Head of caudate nucleus (tissue), 42 donors: Measurements from ENCODE around the gene DMRT1.
"Not testable (repeated sequence)": the region's sequence is repeated elsewhere in the genome, so short reads cannot be mapped to it uniquely, and the experiment has no call there.

ENCODE experiments used
- DNase-seq, 42 donors: peaks; one replicate each; pipeline versions ENCODE4 v3.0.0 to v3.0.0-alpha.2; 2020 to 2021; ENCODE audit warnings: mixed read lengths in 7 of 42
- intact Hi-C: fragments of 100-400 bp; cut with DNase I; formaldehyde crosslinking; loops from one replicate; pipeline ENCODE4 v1.15.0; 2022

The DMRT1 gene

GRCh38 chr9:908536-909205, 67.2 kb downstream of the DMRT1 start:
- intact Hi-C loops, result no loop called here
- DNase-seq, result no peak

DNA sequence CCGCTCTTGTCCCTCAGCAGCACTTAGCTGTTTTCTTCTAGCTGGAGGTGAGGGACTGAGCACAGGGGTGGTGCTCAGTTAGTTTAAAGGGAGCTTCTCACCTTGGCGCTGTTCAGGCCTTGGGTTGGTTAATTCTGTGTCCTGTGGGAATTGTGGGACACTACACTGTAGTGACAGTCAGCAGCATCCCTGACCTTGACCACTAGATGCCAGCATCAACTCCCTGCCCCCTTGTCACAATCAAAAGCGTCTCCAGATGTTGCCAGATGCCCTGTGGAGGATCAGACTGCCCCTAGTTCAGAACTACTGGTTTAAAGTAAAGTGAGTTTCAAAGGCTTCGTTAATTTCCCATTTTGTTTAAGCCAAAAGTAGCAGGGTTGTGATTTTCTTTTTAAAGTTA, 69.5 kb downstream of the DMRT1 start:
- intact Hi-C loops, result no loop called here
- no peak for DNase-seq

GRCh38 chr9:912776-913175, 71.3 kb downstream of the DMRT1 start:
- intact Hi-C loops, result no loop called here
- DNase-seq, result no peak

GRCh38 chr9:913526-913925, 72.0 kb downstream of the DMRT1 start:
- DNase-seq, intact Hi-C loops: not testable (repeated sequence)

DNA sequence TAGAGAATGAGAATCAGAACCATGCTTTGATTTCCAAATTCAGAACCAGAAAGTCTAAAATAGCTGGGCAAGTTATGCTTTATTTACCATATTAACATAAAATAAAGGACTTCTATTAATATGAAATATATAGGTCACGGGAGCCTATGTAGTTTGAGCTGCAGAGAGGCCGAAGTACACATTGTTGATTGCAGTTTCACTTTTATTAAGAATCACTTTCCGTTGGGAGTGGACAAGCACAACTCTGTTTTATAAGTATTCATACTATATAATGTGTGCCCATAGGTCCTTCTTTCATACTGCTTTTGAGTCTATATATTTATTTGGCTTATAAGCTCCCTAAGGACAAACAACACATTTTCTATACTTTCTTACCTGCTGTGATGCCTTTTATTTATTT, 76.2 kb downstream of the DMRT1 start:
- intact Hi-C loops, result no loop called here
- DNase-seq, result no peak

DNA sequence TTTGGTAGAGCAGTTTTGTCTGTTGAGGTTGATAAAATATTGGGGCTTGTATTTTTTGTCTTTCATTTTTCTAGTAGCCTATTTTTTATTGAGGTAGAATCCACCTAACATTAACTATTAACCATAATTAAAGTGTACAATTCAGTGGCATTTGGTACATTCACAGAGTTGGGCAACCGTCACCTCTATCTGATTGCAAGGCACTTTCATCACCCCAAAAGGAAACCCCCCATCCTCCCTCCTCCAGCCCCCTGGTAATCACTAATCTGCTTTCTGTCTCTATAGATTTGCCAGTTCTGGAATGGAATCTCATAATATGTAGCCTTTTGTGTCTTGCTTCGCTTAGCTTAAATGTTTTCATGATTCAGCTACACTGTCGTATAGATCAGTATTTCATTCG, 79.4 kb downstream of the DMRT1 start:
- no peak for DNase-seq
- intact Hi-C loops, result no loop called here

DNA sequence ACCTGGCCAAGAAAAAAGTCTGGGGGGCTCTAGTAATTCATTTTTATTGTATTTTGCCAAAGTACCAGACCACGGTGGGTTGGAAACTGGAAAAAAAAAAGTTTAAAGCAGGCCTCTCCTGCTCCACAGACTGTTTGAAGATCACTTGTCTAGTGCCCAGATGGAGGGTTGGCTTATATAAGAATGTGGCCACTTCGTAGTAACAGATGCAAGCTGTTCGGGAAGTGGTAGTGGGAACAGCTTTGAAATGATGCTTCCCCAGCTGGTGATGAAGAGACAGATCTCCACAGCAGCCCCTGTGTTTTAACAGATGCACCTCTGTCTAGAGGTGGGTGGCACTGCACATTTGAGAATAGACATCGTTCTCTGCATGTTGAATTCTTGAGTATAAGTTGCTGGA, 80.7 kb downstream of the DMRT1 start:
- intact Hi-C loops, result no loop called here
- no peak for DNase-seq

- DNase-seq, result no peak
- intact Hi-C loops, result no loop called here
These were observed 81.2 kb downstream of the DMRT1 start for GRCh38 chr9:922731-923130.

- intact Hi-C loops, result no loop called here
- DNase-seq, result no peak
These were observed 85.5 kb downstream of the DMRT1 start for GRCh38 chr9:926976-927375.

- intact Hi-C loops, result no loop called here
- DNase-seq, result no peak
These were observed 87.0 kb downstream of the DMRT1 start for GRCh38 chr9:928363-929042.

- DNase-seq, result no peak
- intact Hi-C loops, result no loop called here
These were observed 88.2 kb downstream of the DMRT1 start for GRCh38 chr9:929719-930118.

GRCh38 chr9:933356-933755, 91.9 kb downstream of the DMRT1 start:
- intact Hi-C loops, result no loop called here
- DNase-seq, result no peak

DNA sequence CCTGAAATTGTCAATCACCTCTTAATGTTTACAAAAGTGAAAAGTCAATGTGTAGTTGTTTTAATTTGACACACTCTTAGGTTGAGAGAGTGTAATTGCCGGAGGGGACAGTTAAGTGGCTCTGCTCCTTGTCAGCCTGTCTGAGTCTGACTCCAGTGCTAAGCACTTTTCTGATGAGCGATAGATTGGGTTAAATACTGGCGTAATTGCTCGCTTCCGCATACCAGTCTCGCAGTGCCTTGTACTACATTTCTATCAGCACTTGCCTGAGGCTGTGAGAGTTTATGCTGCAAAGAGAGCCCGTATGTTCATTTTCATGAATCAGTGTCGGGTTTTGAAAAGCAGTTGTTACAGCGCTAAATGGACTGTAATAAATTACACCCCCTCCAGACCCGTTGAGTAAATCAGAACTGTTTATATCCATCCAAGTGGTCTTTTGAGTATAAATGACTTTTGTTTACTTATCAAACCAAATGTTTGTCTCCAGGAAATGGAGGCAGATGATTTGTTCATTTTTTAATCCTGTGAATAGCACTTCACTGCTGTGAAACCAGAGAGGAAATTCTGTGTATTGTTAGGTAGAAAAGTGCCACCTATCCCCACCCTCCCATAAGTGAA, 94.0 kb downstream of the DMRT1 start:
- DNase-seq, result no peak
- intact Hi-C loops, result no loop called here

DNA sequence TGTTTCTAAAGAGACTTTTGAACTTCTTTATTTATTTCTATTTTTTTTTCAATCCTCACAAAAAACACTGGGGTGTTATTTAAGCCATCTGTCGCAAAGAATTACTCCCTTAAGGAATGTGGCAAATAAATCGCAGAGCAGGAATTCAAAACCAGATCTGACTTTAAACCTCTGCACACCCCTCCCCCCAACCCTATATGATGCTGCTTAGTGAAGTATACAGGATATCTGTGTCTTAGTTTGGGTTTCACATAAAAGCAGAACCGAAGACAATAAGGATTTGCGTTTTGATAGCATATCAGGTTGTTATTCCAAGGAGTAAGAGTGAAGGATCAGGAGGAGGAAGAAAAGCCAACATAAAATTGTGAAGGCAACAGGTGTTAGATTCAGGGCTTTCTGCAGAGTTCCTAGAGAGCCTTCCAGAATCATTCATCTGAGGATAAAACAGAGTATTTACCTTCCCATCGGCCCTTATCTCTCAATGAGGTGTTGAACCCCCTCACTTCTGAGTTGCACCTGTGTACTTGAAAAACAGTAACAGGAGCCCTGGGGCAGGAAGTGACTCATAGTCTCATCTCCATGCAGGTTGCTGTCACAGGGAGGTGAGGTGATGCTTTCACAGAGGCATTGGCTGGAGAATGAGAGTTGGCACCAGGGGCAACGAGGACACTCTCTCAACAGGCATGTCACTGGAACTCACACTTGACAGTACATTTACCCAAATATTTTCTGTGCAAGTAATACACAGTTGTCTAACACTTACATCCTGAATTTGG, 101.5 kb downstream of the DMRT1 start:
- intact Hi-C loops, result no loop called here
- no peak for DNase-seq

DNA sequence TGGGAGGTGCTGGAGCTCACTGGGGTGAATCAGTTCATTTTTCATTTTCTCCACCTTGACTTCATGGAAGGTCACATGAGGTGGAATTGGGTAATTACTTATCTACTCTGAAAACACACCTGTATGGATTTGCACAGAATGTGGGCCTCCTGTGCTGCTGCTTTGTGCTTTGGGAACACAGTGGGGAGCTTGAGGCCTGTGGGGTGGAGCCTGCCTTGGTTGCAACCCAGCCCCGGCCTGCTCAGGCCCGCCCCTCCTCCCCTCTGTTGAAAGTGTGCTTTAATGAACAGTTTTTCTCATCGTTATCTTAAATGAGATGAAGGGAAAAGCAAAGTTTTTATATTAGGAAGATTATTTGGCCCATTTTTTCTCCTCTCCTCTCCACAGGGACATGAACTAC, 106.5 kb downstream of the DMRT1 start:
- DNase-seq, result no peak
- intact Hi-C loops, result no loop called here

GRCh38 chr9:948497-948896, 107.0 kb downstream of the DMRT1 start:
- intact Hi-C loops, result no loop called here
- DNase-seq, result no peak

DNA sequence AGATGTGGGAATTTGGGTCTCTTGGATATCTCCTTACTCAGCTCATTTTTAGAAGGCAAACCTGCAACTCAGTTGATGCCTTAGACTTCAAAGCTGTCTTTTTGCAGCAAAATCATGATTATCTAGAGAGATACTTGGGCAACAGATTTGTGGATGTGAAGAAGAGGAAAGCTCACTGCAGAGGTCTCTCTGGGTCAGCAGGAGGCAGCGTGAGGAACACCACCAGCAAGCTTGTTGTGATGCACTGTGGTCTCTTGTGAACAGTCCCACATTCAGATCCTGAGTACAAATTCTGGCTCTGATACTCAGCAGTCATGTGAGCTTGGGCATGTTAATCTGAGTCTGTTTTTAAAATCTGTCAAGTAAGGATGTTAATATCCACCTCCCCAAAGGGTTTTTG, 108.6 kb downstream of the DMRT1 start:
- no peak for DNase-seq
- intact Hi-C loops, result no loop called here

- intact Hi-C loops, result no loop called here
- DNase-seq, result no peak
These were observed 111.0 kb downstream of the DMRT1 start for GRCh38 chr9:952546-952945.

GRCh38 chr9:959105-959504, 117.6 kb downstream of the DMRT1 start:
- intact Hi-C loops, result no loop called here
- DNase-seq, result no peak

DNA sequence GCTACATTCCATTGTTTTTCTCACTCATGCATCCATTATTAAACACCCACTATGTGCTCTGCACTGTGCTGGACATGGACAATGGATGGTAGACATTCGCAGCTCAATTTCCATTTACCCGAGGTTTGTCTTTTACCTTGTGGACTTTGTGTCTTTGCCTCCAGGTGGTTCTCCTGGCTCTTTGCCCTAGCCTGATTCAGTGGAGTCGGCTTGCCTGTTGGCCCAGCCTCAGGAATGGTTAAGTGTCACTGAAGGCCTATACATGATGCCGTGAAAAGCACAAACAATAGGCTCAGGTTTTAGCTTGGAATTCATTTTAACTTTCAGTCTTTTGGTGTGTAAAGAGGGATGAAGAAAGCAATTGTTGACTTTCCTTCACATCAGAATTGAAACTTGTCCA, 118.4 kb downstream of the DMRT1 start:
- no peak for DNase-seq
- intact Hi-C loops, result no loop called here
